ENCODE results near the gene CLASRP. TPM values are rescaled to one million over a fixed set of nuclear protein-coding genes. Genes with fewer than 3 reads are reported as not detected.

Gene CLASRP
- total RNA-seq, 1 experiment from 2014 or later, result 87.1 TPM

DNA sequence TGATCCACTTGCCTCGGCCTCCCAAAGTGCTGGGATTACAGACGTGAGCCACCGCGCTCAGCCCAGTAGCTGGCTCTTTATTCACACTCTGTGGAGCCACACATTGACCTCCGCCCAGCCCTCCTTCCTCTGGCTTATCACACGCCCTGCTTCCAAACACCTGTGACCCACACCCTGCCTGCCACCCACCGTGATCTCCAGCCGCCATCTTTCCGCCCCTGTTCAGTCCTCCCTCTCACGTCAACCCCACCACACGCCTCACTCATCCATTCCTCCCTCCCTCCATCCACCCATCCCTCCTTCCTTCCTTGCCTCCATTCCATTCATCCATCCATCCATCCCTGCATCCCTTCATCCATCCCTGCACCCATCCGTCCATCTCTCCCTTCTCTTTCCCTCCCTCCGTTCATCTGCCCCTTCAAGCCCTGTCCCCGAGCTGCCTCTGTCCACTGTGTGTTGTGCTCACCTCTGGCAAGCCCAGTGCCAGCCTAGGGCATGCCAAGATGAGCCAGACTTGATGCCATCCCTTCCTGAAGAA is 19.8 kb downstream of the CLASRP start:
- Histone ChIP-seq H3K23me2 (ENCODE audit: insufficient read length, low read depth, low read length, poor library complexity, severe bottlenecking) (no peaks in the 10 kb centered on the region), H4K8ac (replicated peaks; ENCODE audit: insufficient read length, low read depth, low read length) (no peak overlapping the region), H3K79me2 (ENCODE audit: insufficient read depth, low read length) (no peaks in the 10 kb centered on the region), H3K9ac (ENCODE audit: extremely low read depth, insufficient read length, low read length) (no peak overlapping the region), H3K14ac (ENCODE audit: insufficient read depth, low read length) (no peak overlapping the region), H2AK5ac (ENCODE audit: insufficient read length, low read length) (no peak overlapping the region), H2AFZ (ENCODE audit: low read length) (no peak overlapping the region), H3T11ph (ENCODE audit: low read length) (no peak overlapping the region), H3K27me3 (ENCODE audit: insufficient read depth, low read length) (no peaks in the 10 kb centered on the region), H3K23ac (ENCODE audit: insufficient read length, low read depth, low read length) (no peak overlapping the region), H4K20me1 (ENCODE audit: control insufficient read depth, insufficient read depth, insufficient read length) (no peaks in the 10 kb centered on the region), H3K79me1 (ENCODE audit: insufficient read depth, low read depth, low read length, poor library complexity, severe bottlenecking) (no peaks in the 10 kb centered on the region), H3K9me3 (ENCODE audit: control insufficient read depth, low read depth, low read length) (no peaks in the 10 kb centered on the region), H2BK20ac (ENCODE audit: low read depth, low read length, poor library complexity, severe bottlenecking) (no peak overlapping the region), H3K4me2 (ENCODE audit: insufficient read depth, insufficient read length, low read length) (no peak overlapping the region), H3K27ac (ENCODE audit: insufficient read length, low read depth, low read length) (no peak overlapping the region), H2BK120ac (ENCODE audit: low read depth, low read length, poor library complexity, severe bottlenecking) (no peak overlapping the region), H4K91ac (ENCODE audit: insufficient read length, low read depth, low read length) (no peak overlapping the region), H4K5ac (ENCODE audit: insufficient read length, low read depth, low read length) (no peak overlapping the region), H3K4ac (ENCODE audit: low read depth, low read length) (no peak overlapping the region), H3K18ac (ENCODE audit: insufficient read length, low read depth, low read length) (no peak overlapping the region), H2BK12ac (ENCODE audit: insufficient read length, low read depth, low read length) (no peak overlapping the region), H2BK15ac (ENCODE audit: low read depth, low read length) (no peak overlapping the region), H3K4me1 (ENCODE audit: insufficient read depth, low read length) (no peaks in the 10 kb centered on the region), H2BK5ac (ENCODE audit: insufficient read length, low read length) (no peak overlapping the region), H3K56ac (ENCODE audit: insufficient read length, low read depth, low read length) (no peak overlapping the region)
- Mint-ChIP-seq H3K27me3 (ENCODE audit: low read depth) (no peaks in the 10 kb centered on the region), H3K27ac (peak overlapping the region in 1 of 3 experiments; percentile 87; a peak in 3 of 7 replicates), H3K9me3 (no peaks in the 10 kb centered on the region), H3K4me3 (no peak overlapping the region), H3K36me3 (ENCODE audit: insufficient read depth in 1 of 3, low read depth in 3 of 3) (peaks cover 50 to 90% (median 88%) of the 10 kb centered on the region in 3 experiments), H3K4me1 (peaks cover 5 to 6% of the 10 kb centered on the region in 2 experiments; a peak in 3 of 4 replicates)
- DNase-seq, result no peak
- 100% methylated on average over 1 of the region's 14 CpGs for WGBS (ENCODE audit: extremely low coverage, insufficient read length, low lambda C conversion rate)
- TF ChIP-seq, protein P1, sequence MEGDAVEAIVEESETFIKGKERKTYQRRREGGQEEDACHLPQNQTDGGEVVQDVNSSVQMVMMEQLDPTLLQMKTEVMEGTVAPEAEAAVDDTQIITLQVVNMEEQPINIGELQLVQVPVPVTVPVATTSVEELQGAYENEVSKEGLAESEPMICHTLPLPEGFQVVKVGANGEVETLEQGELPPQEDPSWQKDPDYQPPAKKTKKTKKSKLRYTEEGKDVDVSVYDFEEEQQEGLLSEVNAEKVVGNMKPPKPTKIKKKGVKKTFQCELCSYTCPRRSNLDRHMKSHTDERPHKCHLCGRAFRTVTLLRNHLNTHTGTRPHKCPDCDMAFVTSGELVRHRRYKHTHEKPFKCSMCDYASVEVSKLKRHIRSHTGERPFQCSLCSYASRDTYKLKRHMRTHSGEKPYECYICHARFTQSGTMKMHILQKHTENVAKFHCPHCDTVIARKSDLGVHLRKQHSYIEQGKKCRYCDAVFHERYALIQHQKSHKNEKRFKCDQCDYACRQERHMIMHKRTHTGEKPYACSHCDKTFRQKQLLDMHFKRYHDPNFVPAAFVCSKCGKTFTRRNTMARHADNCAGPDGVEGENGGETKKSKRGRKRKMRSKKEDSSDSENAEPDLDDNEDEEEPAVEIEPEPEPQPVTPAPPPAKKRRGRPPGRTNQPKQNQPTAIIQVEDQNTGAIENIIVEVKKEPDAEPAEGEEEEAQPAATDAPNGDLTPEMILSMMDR (conservative IDR thresholded peaks at IDR 0.05), result no peak
